ENCODE results near the gene DNMBP.

GRCh38 chr10:99975942-99976809, 33.6 kb downstream of the DNMBP start:
- TF ChIP-seq ZNF274 (IDR thresholded peaks at IDR 0.05; ENCODE audit: low read depth, low read length) (no peak), SUZ12 (IDR thresholded peaks at IDR 0.05; ENCODE audit: extremely low read depth, insufficient read depth, insufficient read length) (no peak)

All from NT2/D1 (cell line).